Mucosa of stomach (tissue), 1 donor: ENCODE data around the gene KIAA0753.

Experiments
- H3K27me3 ChIP-seq: one replicate; pipeline ENCODE4 v1.7.0; 2013; ENCODE audit warnings: mild to moderate bottlenecking, low read length; ENCODE audit not compliant: control insufficient read depth, insufficient read depth
- H3K36me3 ChIP-seq: one replicate; pipeline ENCODE4 v1.7.0; 2013; ENCODE audit warnings: low read length; ENCODE audit not compliant: control insufficient read depth, insufficient read depth
- H3K4me1 ChIP-seq: one replicate; pipeline ENCODE4 v1.7.0; 2013; ENCODE audit warnings: mild to moderate bottlenecking, low read length; ENCODE audit not compliant: control insufficient read depth, insufficient read depth
- H3K4me3 ChIP-seq: one replicate; pipeline ENCODE4 v1.7.0; 2013; ENCODE audit warnings: low read length
- H3K9ac ChIP-seq: one replicate; pipeline ENCODE4 v1.7.0; 2013; ENCODE audit warnings: mild to moderate bottlenecking, low read length, moderate library complexity
- H3K9me3 ChIP-seq: one replicate; pipeline ENCODE4 v1.7.0; 2013; ENCODE audit warnings: mild to moderate bottlenecking, low read length, moderate library complexity; ENCODE audit not compliant: control insufficient read depth
- donor health status: Pancreatic carcinoma.

KIAA0753 gene

DNA sequence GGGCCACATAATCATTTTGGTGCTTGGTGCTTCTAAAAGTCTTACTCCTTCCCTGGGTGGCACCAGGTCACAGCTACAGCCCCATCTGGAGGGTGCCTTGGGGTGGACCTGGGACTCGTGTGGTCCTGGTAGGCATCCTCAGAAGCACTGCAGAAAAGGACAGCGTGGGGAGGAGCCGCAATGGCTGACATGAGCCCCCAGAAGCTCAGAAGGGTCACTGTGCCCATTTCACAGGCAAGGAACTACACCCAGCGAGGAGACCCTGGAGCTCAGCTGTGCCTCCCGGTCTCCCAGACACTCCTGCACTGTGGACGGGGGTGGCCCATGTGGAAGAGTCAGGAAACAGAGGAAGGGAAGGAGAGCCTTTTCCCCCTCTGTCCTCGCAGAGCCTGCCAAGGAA lies 37.4 kb upstream of the KIAA0753 start:
- peaks cover 6% of the 10 kb centered on the region for H3K27me3 ChIP-seq
- no peak overlapping the region for H3K4me3 ChIP-seq
- H3K9me3 ChIP-seq: no peaks in the 10 kb centered on the region
- H3K36me3 ChIP-seq: no peaks in the 10 kb centered on the region
- no peak overlapping the region for H3K9ac ChIP-seq
- H3K4me1 ChIP-seq: peaks cover 13% of the 10 kb centered on the region

DNA sequence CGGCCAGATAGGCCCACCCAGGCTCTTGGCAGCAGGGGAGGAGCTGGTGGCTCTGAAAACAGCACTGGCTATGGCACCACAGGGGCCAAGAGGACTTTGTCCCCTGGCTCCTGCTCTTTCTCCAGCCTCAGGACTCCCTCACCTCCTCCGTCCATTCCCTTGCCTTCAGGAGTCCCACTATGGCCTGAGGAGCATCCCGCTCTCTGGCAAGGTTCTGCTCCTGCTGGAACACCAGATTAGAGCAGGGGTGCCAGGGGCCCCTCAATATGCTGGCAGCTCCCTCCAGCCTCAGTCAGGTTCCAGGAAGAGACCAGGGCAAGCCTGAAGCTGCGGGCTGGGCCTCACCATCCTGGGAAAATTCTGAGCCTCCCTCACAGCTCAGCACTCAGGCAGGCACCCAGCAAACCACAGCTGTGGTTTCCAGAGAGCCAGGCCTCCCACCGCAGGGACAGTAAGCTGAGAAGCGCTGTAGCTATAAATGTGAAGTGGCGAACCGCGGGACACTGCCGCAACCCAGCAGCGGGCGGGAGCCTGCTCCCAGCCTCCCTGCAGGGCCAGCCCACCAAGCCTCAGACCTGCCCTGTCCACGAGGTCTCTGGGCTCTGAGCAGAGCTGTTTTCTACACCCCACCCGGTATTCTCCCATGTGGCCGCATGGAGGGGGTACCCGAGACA lies 36.8 kb upstream of the KIAA0753 start:
- Histone ChIP-seq H3K9ac (no peak overlapping the region), H3K4me1 (peaks cover 12% of the 10 kb centered on the region), H3K27me3 (peaks cover 6% of the 10 kb centered on the region), H3K9me3 (no peaks in the 10 kb centered on the region), H3K4me3 (no peak overlapping the region), H3K36me3 (no peaks in the 10 kb centered on the region)

- H3K9me3 ChIP-seq: no peaks in the 10 kb centered on the region
- no peak overlapping the region for H3K9ac ChIP-seq
- no peaks in the 10 kb centered on the region for H3K36me3 ChIP-seq
- H3K27me3 ChIP-seq: peaks cover 6% of the 10 kb centered on the region
- H3K4me3 ChIP-seq: no peak overlapping the region
- H3K4me1 ChIP-seq: peaks cover 12% of the 10 kb centered on the region
These were observed 36.3 kb upstream of the KIAA0753 start for GRCh38 chr17:6676802-6677157.

- H3K9ac ChIP-seq: no peak overlapping the region
- H3K4me1 ChIP-seq: peaks cover 12% of the 10 kb centered on the region
- no peaks in the 10 kb centered on the region for H3K9me3 ChIP-seq
- H3K27me3 ChIP-seq: peaks cover 6% of the 10 kb centered on the region
- no peak overlapping the region for H3K4me3 ChIP-seq
- H3K36me3 ChIP-seq: no peaks in the 10 kb centered on the region
These were observed 34.8 kb upstream of the KIAA0753 start for GRCh38 chr17:6675201-6675825.

GRCh38 chr17:6674586-6674985 lies 34.1 kb upstream of the KIAA0753 start:
- Histone ChIP-seq H3K9ac (no peak overlapping the region), H3K36me3 (no peaks in the 10 kb centered on the region), H3K9me3 (no peaks in the 10 kb centered on the region), H3K4me3 (no peak overlapping the region), H3K4me1 (peaks cover 12% of the 10 kb centered on the region), H3K27me3 (peaks cover 6% of the 10 kb centered on the region)

DNA sequence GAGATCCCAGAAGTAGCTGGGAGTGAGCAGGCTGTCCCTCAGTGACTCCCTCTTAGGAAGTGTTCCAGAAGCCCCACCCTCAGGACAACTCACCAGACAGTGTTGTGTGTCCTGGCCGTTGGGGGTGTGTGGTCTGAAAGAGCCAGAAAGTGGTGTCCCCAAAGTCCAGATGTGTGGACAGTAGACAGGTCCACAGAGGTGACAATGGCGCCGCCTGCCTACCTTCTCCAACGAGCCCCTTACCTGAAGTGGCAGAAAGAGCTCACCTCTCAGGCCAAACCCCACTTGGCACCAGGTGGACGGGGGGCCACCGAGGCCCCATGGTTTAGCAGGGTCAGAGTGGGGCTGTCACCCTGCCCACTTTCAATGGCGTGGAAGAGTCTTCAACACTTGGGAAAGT lies 30.9 kb upstream of the KIAA0753 start:
- H3K9ac ChIP-seq: no peak overlapping the region
- H3K9me3 ChIP-seq: no peaks in the 10 kb centered on the region
- H3K4me3 ChIP-seq: no peak overlapping the region
- no peaks in the 10 kb centered on the region for H3K27me3 ChIP-seq
- peaks cover 2% of the 10 kb centered on the region for H3K4me1 ChIP-seq
- no peaks in the 10 kb centered on the region for H3K36me3 ChIP-seq

DNA sequence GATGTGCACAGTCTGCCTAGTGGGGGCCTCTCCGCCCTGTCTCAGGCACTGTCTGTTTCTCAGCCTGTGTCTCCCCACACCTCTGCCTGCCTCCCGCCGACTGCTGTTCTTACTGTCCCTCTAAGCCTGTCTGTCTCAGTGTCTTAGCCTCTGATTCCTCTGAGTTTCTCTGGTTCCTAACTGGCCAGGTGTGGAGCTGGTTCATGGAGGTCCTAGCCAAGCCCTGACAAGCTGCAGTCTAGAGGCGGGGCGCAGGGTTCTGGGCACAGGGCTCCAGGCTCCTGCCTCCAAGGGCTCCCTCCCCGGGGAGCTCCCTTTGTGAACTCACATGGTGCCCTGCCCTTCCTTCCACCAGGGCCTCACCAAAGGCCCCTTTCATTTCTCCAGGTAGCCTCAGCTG lies 30.5 kb upstream of the KIAA0753 start:
- Histone ChIP-seq H3K27me3 (no peaks in the 10 kb centered on the region), H3K9me3 (no peaks in the 10 kb centered on the region), H3K9ac (no peak overlapping the region), H3K4me1 (no peaks in the 10 kb centered on the region), H3K4me3 (no peak overlapping the region), H3K36me3 (no peaks in the 10 kb centered on the region)

GRCh38 chr17:6670571-6670970 lies 30.1 kb upstream of the KIAA0753 start:
- no peaks in the 10 kb centered on the region for H3K4me1 ChIP-seq
- H3K9me3 ChIP-seq: no peaks in the 10 kb centered on the region
- no peaks in the 10 kb centered on the region for H3K27me3 ChIP-seq

DNA sequence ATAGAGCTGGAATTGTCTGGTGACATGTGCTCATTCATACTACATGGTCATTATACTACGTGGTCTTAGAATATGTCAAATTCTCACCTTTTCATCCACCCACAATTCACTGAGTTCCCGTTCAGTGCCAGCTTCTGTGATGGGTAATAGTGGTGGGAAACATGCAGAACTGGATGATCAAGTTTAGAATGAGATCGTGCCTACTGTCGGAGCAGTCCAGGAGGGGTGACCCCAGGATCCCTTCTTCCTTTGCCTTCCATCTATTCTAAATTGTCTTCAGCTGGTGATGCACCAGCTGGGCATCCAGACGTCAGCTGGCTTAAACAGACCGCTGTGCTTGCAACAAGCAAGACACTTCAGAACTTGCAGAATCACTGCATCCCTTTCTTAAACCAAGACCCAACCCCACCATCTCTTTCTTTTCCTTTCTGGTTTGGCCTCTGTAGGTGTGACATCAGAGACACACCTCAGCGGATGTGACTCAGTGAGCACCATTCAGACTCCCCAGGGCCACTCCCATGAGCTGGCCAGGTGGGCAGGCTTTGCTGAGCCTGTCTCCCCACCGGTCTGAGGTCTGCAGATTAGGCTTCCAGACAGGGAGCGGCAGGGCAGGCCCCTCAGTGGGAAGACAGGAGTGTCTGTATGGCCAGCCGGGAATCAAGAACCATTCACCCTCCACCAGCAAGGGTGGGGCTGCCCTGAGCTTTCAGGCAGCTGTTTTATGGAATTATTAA lies 29.1 kb upstream of the KIAA0753 start:
- Histone ChIP-seq H3K4me1 (no peaks in the 10 kb centered on the region), H3K36me3 (no peaks in the 10 kb centered on the region), H3K9ac (no peak overlapping the region), H3K9me3 (no peaks in the 10 kb centered on the region), H3K4me3 (no peak overlapping the region), H3K27me3 (no peaks in the 10 kb centered on the region)

More at GRCh38 chr17:6670571-6670970, 30.1 kb upstream of the KIAA0753 start:
- Histone ChIP-seq H3K9ac (no peak overlapping the region), H3K36me3 (no peaks in the 10 kb centered on the region), H3K4me3 (no peak overlapping the region)

- Histone ChIP-seq H3K9ac (no peak overlapping the region), H3K27me3 (no peaks in the 10 kb centered on the region), H3K36me3 (no peaks in the 10 kb centered on the region), H3K4me3 (no peak overlapping the region), H3K9me3 (no peaks in the 10 kb centered on the region), H3K4me1 (no peaks in the 10 kb centered on the region)
These were observed 28.4 kb upstream of the KIAA0753 start for GRCh38 chr17:6668727-6669425.

GRCh38 chr17:6668219-6668618 lies 27.7 kb upstream of the KIAA0753 start:
- Histone ChIP-seq H3K27me3 (no peaks in the 10 kb centered on the region), H3K9ac (no peak overlapping the region), H3K4me1 (no peaks in the 10 kb centered on the region), H3K9me3 (no peaks in the 10 kb centered on the region), H3K4me3 (no peak overlapping the region), H3K36me3 (no peaks in the 10 kb centered on the region)

DNA sequence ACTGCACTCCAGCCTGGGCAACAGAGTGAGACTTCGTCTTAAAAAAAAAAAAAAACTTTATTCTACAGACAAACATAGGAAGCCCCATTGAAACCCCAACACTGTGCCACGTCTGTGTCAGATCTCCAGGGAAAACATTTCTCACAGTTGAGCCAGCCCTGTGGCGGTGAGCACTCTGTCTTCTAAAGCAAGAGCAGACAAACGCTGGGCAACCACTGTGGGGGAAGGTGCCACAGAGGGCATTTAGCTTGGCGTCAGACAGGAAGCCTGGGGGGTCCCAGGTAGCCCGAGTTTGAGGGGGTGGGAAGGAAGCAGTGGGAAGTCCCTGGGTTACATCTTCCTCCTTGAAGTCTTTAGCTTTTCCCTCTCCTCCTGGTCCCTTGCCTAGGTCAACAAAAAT lies 27.0 kb upstream of the KIAA0753 start:
- H3K9ac ChIP-seq: no peak overlapping the region
- H3K4me1 ChIP-seq: no peaks in the 10 kb centered on the region
- no peaks in the 10 kb centered on the region for H3K36me3 ChIP-seq
- no peak overlapping the region for H3K4me3 ChIP-seq
- no peaks in the 10 kb centered on the region for H3K27me3 ChIP-seq
- no peaks in the 10 kb centered on the region for H3K9me3 ChIP-seq
